ENCODE measurements around the gene CAPSL.
"Not testable (repeated sequence)": the region's sequence is repeated elsewhere in the genome, so short reads cannot be mapped to it uniquely, and the experiment has no call there.

The CAPSL gene

GRCh38 chr5:35919191-35919590, 19.2 kb downstream of the CAPSL start:
- in situ Hi-C loops (cut with MboI; ENCODE audit: low sequenced_read_pairs): no loop called here

DNA sequence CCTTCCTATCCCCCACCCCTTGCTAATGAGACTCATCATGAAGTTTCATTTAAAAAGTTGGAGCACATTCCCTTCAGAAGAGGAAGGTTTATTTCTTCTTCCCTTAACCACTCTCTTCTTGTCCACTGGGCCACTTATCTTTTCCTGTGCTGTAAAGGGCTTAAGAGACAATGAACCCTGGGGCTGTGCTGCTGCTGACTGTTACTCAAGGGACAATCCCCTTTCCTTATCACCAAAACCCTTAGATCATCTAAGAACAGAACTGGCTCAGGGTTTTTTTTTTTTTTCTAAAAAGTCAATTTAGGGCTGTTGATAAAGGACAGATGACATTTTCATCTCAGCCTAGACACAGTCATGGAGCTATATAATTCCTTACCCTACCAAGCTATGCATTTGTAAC, 29.6 kb downstream of the CAPSL start:
- in situ Hi-C loops (cut with MboI; ENCODE audit: low sequenced_read_pairs): no loop called here

DNA sequence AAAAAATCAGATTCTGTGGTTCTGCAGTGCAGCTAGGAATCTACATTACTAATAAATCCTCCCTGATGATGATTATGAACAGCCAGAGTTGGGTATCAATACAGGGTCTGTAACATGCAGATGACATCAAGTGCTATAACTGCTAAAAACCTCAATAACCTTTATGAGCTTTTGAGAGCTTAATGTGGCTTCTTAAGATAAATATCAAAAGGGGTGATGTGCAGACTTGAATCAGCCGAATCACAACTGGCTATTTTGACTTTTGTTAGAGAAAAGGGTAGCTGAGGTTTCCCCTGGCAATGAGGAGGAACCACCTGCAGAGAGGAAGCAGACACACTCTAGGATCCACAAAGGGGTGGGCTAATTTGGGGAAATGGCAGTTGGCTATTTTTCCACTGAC, 30.2 kb downstream of the CAPSL start:
- in situ Hi-C loops (cut with MboI; ENCODE audit: low sequenced_read_pairs): no loop called here

GRCh38 chr5:35904443-35905132, 33.8 kb downstream of the CAPSL start:
- in situ Hi-C loops (cut with MboI; ENCODE audit: low sequenced_read_pairs): no loop called here

- in situ Hi-C loops (cut with MboI; ENCODE audit: low sequenced_read_pairs): no loop called here
These were observed 34.7 kb downstream of the CAPSL start for GRCh38 chr5:35903631-35904203.

DNA sequence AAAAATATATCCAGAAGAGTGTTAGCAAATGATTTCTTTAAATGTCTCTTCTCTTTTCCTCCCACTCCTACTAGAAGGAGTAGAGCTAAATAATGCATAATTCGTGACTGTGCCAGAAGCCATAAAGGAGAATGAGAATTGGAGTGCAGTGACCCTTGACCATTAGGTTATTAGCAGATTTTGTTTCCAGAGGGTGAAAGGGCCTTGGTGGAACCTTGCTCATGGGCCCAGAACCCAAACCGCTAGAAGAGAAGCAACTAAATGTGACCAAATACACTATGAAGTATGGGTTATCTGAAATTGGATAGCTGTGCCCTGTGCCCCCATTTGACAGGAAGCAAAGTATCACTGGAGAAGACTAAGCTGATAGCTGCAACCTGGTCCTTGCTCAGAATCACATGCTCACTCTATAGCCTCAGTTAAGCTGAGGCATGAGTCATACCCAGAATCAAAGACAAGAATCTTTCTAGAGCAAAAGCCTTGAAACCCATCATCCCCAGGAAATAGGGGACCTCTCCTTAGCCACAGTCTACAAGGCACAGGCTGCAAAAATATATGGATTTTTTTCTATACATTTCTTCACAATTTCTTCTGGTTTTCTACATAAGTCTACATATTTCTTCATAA, 36.3 kb downstream of the CAPSL start:
- in situ Hi-C loops (cut with MboI; ENCODE audit: low sequenced_read_pairs): no loop called here

GRCh38 chr5:35900972-35901695, 37.3 kb downstream of the CAPSL start:
- in situ Hi-C loops (cut with MboI; ENCODE audit: low sequenced_read_pairs): no loop called here

DNA sequence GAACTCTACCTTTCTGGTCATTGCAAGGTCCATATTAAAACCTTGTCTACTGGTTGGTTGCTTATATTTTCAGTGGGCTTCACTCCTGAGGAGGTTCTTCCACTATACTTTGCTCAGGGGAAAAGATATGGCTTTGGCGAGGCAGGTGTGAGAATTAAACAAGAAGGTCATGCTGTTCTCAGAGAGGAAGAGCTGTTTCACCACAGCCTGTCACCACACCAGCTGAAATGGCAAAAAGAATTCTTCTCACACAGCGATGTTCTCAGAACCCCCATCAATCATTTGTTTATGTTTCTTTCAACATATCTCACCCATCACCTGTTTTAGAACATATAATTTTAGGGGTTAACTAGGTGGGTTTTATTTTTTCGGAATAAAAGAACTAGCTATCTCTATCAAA, 38.6 kb downstream of the CAPSL start:
- in situ Hi-C loops (cut with MboI; ENCODE audit: low sequenced_read_pairs): no loop called here

GRCh38 chr5:35898952-35899660, 39.3 kb downstream of the CAPSL start:
- in situ Hi-C loops (cut with MboI; ENCODE audit: low sequenced_read_pairs): no loop called here

DNA sequence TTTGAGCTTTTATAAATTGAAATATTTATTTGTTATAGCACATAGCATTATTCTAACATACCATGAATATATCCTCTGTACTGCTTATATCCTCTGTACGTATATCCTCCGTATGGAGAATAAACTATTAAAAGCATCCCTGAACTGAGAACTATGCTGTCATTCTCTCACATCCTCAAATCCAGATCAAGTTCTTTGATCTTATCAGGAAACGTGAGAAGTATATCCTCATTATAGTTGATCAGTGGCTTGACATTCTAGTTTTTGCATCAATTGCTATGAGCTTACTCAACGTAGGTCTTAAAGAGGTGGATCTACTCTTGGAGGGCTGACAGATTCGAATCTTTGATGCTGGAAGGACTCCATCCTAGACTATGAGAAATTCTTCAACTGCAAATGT, 44.3 kb downstream of the CAPSL start:
- in situ Hi-C loops (cut with MboI; ENCODE audit: low sequenced_read_pairs): no loop called here

- in situ Hi-C loops (cut with MboI; ENCODE audit: low sequenced_read_pairs): not testable (repeated sequence)
These were observed 45.6 kb downstream of the CAPSL start for GRCh38 chr5:35892799-35893198.

DNA sequence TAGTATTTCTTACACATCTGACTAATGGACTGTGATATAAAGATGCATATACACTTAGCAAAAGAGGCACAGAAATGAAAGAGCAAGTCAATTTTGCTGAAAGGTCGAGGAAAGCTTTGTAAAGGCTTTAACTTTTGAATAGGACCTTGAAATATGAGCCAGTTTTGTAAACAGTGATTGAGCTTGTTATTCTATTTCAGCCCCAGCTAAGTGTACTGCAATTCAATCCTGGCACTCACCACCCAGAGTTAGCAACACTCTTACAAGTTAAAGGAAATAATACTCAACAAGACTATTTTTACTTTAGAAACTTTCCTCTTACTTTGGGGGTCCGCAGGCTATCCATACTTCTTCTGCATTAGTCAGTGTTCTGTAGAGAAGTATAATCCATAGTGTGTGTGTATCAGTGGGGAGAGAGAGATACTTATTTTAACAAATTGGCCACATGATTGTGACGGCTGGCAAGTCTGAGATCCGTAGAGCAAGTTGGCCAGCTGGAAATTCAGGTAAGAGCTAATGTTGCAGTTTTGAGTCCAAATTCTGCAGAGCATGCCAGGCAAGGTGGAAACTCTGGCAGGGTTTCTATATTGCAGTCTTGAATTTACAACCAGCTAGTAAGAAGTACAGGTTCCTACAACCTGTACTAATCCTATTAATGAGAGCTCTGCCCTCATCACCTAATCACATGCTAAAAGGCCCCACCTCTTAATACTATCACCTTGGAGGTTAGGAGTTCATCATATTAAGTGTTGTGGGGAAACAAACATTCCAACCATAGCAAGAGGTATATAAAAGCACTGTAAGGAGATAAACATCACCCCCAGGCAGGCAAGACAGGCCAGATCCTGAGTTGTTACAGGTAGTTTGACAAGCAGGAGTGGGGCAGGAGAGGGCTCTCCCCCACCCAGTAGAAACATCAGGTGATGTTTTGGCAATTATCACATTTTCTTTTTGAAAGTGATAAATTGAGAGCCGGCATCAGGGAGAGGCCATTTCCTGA, 48.1 kb downstream of the CAPSL start:
- in situ Hi-C loops (cut with MboI; ENCODE audit: low sequenced_read_pairs): no loop called here

- in situ Hi-C loops (cut with MboI; ENCODE audit: low sequenced_read_pairs): no loop called here
These were observed 50.9 kb downstream of the CAPSL start for GRCh38 chr5:35887321-35888100.

- in situ Hi-C loops (cut with MboI; ENCODE audit: low sequenced_read_pairs): no loop called here
These were observed 52.0 kb downstream of the CAPSL start for GRCh38 chr5:35886381-35886780.

DNA sequence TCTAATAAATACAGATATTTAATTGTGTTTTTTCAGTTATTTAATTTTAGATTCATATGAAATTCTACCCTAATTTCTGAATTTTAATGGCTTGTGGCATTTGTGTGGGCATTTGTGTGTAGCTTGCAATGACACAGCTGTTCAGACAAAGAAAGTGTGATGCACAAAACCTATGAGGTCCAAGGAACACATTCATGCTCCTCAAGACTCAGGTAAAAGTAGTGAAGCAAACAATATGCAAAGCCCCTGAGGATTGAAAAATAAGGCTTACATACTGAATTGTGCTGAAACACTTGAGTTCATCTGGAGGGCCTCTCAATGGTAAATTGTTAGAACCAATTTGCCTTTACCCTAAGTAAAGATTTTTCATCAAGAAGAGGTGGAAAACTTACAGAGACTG, 53.6 kb downstream of the CAPSL start:
- in situ Hi-C loops (cut with MboI; ENCODE audit: low sequenced_read_pairs): no loop called here

- in situ Hi-C loops (cut with MboI; ENCODE audit: low sequenced_read_pairs): no loop called here
These were observed 54.1 kb downstream of the CAPSL start for GRCh38 chr5:35884191-35884769.

- in situ Hi-C loops (cut with MboI; ENCODE audit: low sequenced_read_pairs): no loop called here
These were observed 56.7 kb downstream of the CAPSL start for GRCh38 chr5:35881758-35882157.

DNA sequence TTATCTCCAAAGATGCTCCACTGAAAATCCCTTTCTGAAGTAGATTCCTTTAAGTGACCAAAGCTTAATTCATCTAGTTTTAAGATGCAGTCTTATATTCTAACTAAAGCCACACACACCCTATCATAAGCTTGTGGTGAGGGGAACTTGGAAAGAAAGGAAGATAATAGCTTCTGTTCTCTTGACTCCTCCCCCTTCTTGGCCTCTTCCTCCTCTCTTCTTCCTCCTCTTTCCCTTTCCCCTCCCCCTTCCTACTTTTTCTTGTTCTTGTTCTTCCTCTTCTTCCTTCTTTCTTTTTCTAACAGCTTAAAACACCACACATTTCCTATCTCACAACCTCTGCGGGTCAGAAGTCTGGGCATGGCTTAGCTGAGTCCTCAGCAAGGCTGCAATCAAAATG, 58.3 kb downstream of the CAPSL start:
- in situ Hi-C loops (cut with MboI; ENCODE audit: low sequenced_read_pairs): no loop called here

GRCh38 chr5:35879649-35880048, 58.8 kb downstream of the CAPSL start:
- in situ Hi-C loops (cut with MboI; ENCODE audit: low sequenced_read_pairs): no loop called here

Data from HL-60/S4 treated with retinoic acid at 250 ng/mL for 4 days and 3 days (cell line).